ENCODE measurements around the gene DOK3.

DOK3 gene

GRCh38 chr5:177483994-177484901 is 25.4 kb downstream of the DOK3 start:
- DNase-seq (ENCODE audit: low read depth in 2 of 2) = no peak

- DNase-seq (ENCODE audit: low read depth in 2 of 2) = no peak
Measured at GRCh38 chr5:177483042-177483441, 26.6 kb downstream of the DOK3 start.

GRCh38 chr5:177482359-177482795 is 27.2 kb downstream of the DOK3 start:
- DNase-seq (ENCODE audit: low read depth in 2 of 2) = no peak

GRCh38 chr5:177479774-177480173 is 29.9 kb downstream of the DOK3 start:
- no peak for DNase-seq (ENCODE audit: low read depth in 2 of 2)

- DNase-seq (ENCODE audit: low read depth in 2 of 2) = peak in 1 of 2 donors; percentile 16
Measured at GRCh38 chr5:177478711-177479646, 30.6 kb downstream of the DOK3 start.

GRCh38 chr5:177477701-177478477 is 31.7 kb downstream of the DOK3 start:
- DNase-seq (ENCODE audit: low read depth in 2 of 2) = no peak

GRCh38 chr5:177476531-177477233 is 32.9 kb downstream of the DOK3 start:
- DNase-seq (ENCODE audit: low read depth in 2 of 2) = no peak

GRCh38 chr5:177475563-177476427 is 33.8 kb downstream of the DOK3 start:
- peak in 1 of 2 donors; percentile 17 for DNase-seq (ENCODE audit: low read depth in 2 of 2)

- no peak for DNase-seq (ENCODE audit: low read depth in 2 of 2)
Measured at GRCh38 chr5:177474846-177475562, 34.6 kb downstream of the DOK3 start.

GRCh38 chr5:177474002-177474476 is 35.6 kb downstream of the DOK3 start:
- no peak for DNase-seq (ENCODE audit: low read depth in 2 of 2)

- peak in 1 of 2 donors; percentile 16 for DNase-seq (ENCODE audit: low read depth in 2 of 2)
Measured at GRCh38 chr5:177473443-177474001, 36.1 kb downstream of the DOK3 start, which contains the start of gene DBN1. Gene DBN1, minus strand, starts transcription at chr5:177473634. Its CDS starts 113 bp downstream, at chr5:177473521.

GRCh38 chr5:177472460-177473442 is 36.9 kb downstream of the DOK3 start:
- DNase-seq (ENCODE audit: low read depth in 2 of 2) = peak; percentile 40 to 64

GRCh38 chr5:177471610-177472356 is 37.8 kb downstream of the DOK3 start:
- peak in 1 of 2 donors; percentile 51 for DNase-seq (ENCODE audit: low read depth in 2 of 2)

GRCh38 chr5:177470759-177471536 is 38.7 kb downstream of the DOK3 start:
- no peak for DNase-seq (ENCODE audit: low read depth in 2 of 2)

GRCh38 chr5:177469750-177470525 is 39.7 kb downstream of the DOK3 start:
- DNase-seq (ENCODE audit: low read depth in 2 of 2) = no peak

Data from stimulated activated CD8-positive, alpha-beta memory T cell treated with anti-CD3 and anti-CD28 coated beads, Interleukin-15, amount 100 ng/mL, for 4 hours (primary cell).